ENCODE measurements around the gene PSD2.

DNA sequence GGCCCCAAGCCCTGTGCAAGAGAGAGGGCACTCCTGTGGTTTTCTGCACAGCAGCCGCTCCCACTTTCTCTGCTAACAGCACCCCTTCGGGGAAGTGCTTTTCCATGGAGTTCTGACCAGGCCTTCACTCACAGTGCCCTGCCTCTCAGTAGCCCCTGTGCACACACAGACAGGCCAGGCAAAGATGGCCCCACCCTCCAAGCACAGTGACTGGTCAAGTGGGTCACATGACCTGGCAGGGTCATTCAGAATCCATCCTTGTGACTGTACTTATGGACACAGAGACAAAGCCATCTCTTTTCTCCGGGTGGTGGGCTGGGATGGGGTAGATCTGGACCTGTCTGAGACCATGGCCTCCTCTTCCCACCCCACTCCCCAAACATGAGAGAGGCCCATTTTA, 82.5 kb downstream of the PSD2 start:
- TF ChIP-seq CTCF (IDR thresholded peaks at IDR 0.05), result no peak
- no peak for TF ChIP-seq POLR2A (IDR thresholded peaks at IDR 0.05)

All from heart left ventricle (tissue), 13 donors.